ENCODE measurements around the gene COG3. TPM values are rescaled to one million over a fixed set of nuclear protein-coding genes. Genes with fewer than 3 reads are reported as not detected.

The COG3 gene
- total RNA-seq, 4 donors from 2014 or later, result 48.7 to 84.3 (median 64.0) TPM

DNA sequence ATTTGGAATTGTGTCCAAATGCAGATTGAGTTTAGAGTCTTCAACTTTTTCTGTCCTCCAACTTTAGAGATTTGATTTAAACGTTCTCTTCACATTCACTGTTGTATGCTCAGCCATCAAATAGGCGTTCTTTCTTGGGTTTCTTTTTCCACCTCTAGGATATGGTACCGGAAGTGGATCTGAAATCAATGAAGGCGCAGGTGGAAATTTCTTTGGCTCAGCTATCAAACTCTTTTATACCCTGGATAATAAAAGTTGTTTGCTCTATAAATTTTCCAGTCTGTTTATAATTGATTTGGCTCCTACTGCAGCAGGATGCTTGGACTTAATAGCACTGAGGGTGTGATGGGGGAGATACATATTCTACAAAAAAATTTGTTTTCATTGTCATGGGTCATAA lies 1.6 kb downstream of the COG3 start:
- H3K27me3 ChIP-seq, result no peaks in the 10 kb centered on the region
- no peaks in the 10 kb centered on the region for H3K36me3 ChIP-seq
- TF ChIP-seq, protein P1, sequence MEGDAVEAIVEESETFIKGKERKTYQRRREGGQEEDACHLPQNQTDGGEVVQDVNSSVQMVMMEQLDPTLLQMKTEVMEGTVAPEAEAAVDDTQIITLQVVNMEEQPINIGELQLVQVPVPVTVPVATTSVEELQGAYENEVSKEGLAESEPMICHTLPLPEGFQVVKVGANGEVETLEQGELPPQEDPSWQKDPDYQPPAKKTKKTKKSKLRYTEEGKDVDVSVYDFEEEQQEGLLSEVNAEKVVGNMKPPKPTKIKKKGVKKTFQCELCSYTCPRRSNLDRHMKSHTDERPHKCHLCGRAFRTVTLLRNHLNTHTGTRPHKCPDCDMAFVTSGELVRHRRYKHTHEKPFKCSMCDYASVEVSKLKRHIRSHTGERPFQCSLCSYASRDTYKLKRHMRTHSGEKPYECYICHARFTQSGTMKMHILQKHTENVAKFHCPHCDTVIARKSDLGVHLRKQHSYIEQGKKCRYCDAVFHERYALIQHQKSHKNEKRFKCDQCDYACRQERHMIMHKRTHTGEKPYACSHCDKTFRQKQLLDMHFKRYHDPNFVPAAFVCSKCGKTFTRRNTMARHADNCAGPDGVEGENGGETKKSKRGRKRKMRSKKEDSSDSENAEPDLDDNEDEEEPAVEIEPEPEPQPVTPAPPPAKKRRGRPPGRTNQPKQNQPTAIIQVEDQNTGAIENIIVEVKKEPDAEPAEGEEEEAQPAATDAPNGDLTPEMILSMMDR (IDR thresholded peaks at IDR 0.05), result no peak
- no peak for TF ChIP-seq POLR2A (IDR thresholded peaks at IDR 0.05)
- H3K9me3 ChIP-seq, result no peaks in the 10 kb centered on the region
- H3K4me3 ChIP-seq, result peak overlapping the region in 2 of 4 donors; percentile 94 to 99
- DNase-seq, result no peak
- peak overlapping the region in 3 of 4 donors; percentile 93 to 97 (median 96) for H3K27ac ChIP-seq
- peaks cover 0 to 38% (median 6%) of the 10 kb centered on the region in 4 donors for H3K4me1 ChIP-seq

- H3K4me1 ChIP-seq, result peaks cover 0 to 38% (median 6%) of the 10 kb centered on the region in 4 donors
- TF ChIP-seq POLR2A (IDR thresholded peaks at IDR 0.05), result no peak
- TF ChIP-seq, protein P1 (IDR thresholded peaks at IDR 0.05), result no peak
- H3K4me3 ChIP-seq, result no peak overlapping the region
- DNase-seq, result no peak
- H3K27me3 ChIP-seq, result no peaks in the 10 kb centered on the region
- no peaks in the 10 kb centered on the region for H3K36me3 ChIP-seq
- H3K27ac ChIP-seq, result peak overlapping the region in 1 of 4 donors; percentile 39
- no peaks in the 10 kb centered on the region for H3K9me3 ChIP-seq
These were observed 3.9 kb downstream of the COG3 start for GRCh38 chr13:45468635-45469034.

- H3K36me3 ChIP-seq, result peaks cover 0 to 13% (median 3%) of the 10 kb centered on the region in 3 donors
- H3K27me3 ChIP-seq, result no peaks in the 10 kb centered on the region
- no peak for DNase-seq
- peaks cover 0 to 33% (median 2%) of the 10 kb centered on the region in 4 donors for H3K4me1 ChIP-seq
- H3K9me3 ChIP-seq, result no peaks in the 10 kb centered on the region
- H3K27ac ChIP-seq, result no peak overlapping the region
- H3K4me3 ChIP-seq, result no peak overlapping the region
- TF ChIP-seq, protein P1 (IDR thresholded peaks at IDR 0.05), result no peak
- TF ChIP-seq POLR2A (IDR thresholded peaks at IDR 0.05), result no peak
These were observed 7.5 kb downstream of the COG3 start for GRCh38 chr13:45472171-45472705.

DNA sequence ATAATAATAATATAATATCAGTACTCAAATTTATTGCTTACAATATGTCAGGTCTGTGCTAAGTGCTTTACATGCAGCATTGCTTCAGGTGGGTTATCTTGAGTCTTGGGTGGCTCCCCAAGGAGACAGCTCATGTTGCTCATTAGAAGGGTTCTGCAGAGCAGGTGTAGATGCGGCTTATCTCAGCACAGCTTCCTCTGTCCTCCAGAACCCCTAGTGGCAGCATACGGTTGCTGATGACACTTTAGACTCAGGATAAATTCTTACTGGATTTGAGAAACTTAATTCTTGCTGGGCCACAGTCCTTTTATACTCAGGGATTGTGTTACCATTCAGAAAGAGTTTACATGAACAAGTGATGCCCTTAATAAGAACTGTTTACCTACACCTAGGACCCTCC lies 8.9 kb downstream of the COG3 start:
- H3K4me1 ChIP-seq, result peaks cover 0 to 19% (median 0%) of the 10 kb centered on the region in 4 donors
- H3K4me3 ChIP-seq, result no peak overlapping the region
- no peaks in the 10 kb centered on the region for H3K9me3 ChIP-seq
- peak in 1 of 3 donors; percentile 52 for DNase-seq
- no peak overlapping the region for H3K27ac ChIP-seq
- peaks cover 0 to 24% (median 3%) of the 10 kb centered on the region in 3 donors for H3K36me3 ChIP-seq
- H3K27me3 ChIP-seq, result no peaks in the 10 kb centered on the region
- no peak for TF ChIP-seq POLR2A (IDR thresholded peaks at IDR 0.05)
- TF ChIP-seq, protein P1 (IDR thresholded peaks at IDR 0.05), result peak in 4 of 6 experiments; percentile 13 to 47 (median 46)

DNA sequence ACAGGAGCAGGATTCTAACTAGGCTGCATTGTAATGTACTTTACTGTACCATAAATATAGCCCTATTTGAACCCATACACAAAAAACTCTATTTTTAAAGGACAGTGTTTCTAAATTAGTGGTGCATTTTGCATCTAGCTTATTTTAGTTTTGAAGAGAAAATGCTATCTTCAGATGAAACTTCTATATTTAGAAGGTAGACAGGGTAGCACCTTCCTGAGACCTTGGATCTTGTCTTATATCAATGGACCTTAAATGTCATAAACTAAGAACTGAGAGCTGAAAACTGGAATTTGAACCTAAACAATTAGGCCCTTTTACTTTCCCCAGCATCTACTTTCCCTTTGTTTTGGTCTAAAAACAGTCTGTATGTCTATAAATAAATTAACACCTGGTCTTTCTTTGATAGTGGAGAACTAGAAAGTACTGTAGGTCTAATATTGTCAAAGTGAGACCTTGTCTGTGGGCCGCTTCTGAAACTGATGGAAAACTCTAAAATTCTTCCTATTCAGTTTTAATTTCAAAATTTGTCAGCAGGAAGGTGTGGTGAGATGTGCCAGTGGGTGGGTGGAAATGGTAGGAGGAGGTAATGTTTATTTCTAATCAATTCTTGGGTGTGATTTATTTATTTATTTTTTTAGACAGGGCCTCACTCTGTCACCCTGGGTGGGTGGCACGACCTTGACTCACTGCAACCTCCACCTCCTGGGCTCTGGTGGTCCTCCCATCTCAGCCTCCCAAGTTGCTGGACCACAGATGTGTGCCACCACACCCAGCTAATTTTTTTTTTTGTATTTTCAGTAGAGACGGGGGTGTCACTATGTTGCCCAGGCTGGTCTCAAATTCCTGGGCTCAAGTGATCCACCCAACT lies 10.1 kb downstream of the COG3 start:
- Histone ChIP-seq H3K27ac (no peak overlapping the region), H3K4me3 (no peak overlapping the region), H3K9me3 (no peaks in the 10 kb centered on the region), H3K4me1 (peaks cover 0 to 11% (median 0%) of the 10 kb centered on the region in 4 donors), H3K27me3 (no peaks in the 10 kb centered on the region), H3K36me3 (peaks cover 0 to 36% (median 3%) of the 10 kb centered on the region in 3 donors)
- no peak for DNase-seq
- TF ChIP-seq, protein P1 (IDR thresholded peaks at IDR 0.05), result no peak
- no peak for TF ChIP-seq POLR2A (IDR thresholded peaks at IDR 0.05)
